ENCODE data around the gene ZNF143. TPM values are rescaled to one million over a fixed set of nuclear protein-coding genes. Genes with fewer than 3 reads are reported as not detected.

Gene ZNF143
- total and polyA plus RNA-seq, 2 of the 13 experiments (the other 11 are each of a cell fraction or from before 2014, with no cell fraction given) = 22.4 to 35.6 TPM

DNA sequence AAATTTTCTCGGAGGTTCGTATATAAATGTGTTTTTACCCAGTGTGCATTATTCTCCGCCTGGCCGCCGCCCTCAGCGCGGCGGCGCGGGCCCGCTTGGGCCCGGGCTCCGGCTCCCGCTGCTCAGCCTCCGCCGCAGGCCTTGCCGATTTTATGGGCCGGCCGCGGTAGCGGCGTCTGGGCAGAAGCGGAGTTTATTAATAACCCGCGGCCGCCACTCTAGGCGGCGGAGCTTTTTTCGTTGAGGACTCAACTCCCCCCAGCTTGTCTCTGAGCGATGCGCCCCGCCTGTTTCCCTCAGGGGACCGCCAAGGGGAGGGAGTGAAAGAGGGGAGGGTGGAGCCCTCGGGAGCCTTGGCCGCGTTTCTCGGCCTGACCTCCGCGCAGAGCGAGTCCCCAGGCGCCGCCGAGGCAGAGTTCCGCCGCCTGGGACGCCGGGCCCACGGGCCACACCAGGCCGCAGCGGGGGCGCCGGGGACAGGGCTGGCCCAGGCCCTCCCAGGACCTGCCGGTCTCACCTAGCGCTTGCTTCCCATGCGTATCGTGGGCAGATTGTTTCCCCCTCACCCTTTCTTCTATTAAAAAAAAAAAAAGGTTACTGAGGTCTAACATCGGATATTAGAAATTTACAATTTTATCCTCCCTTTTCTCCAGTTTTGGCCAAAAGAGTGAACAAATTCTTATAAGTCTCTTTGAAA lies 399 bp downstream of the ZNF143 start (continued):
- TF ChIP-seq ZIK1 (CRISPR knock-in tag; IDR thresholded peaks at IDR 0.05; ENCODE audit: borderline replicate concordance, low read depth) (no peak), ZNF441 (CRISPR knock-in tag; IDR thresholded peaks at IDR 0.05; ENCODE audit: borderline replicate concordance) (no peak; the same call in 1 of the 2 replicates), ZNF577 (CRISPR knock-in tag; IDR thresholded peaks at IDR 0.05; ENCODE audit: borderline replicate concordance, low read depth) (no peak), MEIS1 (CRISPR knock-in tag; IDR thresholded peaks at IDR 0.05; ENCODE audit: borderline replicate concordance) (no peak), ZNF33B (CRISPR knock-in tag; IDR thresholded peaks at IDR 0.05) (no peak), HCFC1 (IDR thresholded peaks at IDR 0.05; ENCODE audit: low read depth, low read length) (no peak), ATF1 (CRISPR knock-in tag; IDR thresholded peaks at IDR 0.05) (no peak; the same call in 1 of the 2 replicates), ZNF703 (CRISPR knock-in tag; IDR thresholded peaks at IDR 0.05; ENCODE audit: borderline replicate concordance) (no peak), PHB2 (IDR thresholded peaks at IDR 0.05; ENCODE audit: partially characterized antibody) (no peak), GZF1 (CRISPR knock-in tag; IDR thresholded peaks at IDR 0.05) (no peak), ARNTL (CRISPR knock-in tag; IDR thresholded peaks at IDR 0.05) (no peak), SNAI1 (CRISPR knock-in tag; IDR thresholded peaks at IDR 0.05; ENCODE audit: borderline replicate concordance) (no peak), RBAK (CRISPR knock-in tag; IDR thresholded peaks at IDR 0.05) (no peak)
- TF ChIP-seq, protein P1, sequence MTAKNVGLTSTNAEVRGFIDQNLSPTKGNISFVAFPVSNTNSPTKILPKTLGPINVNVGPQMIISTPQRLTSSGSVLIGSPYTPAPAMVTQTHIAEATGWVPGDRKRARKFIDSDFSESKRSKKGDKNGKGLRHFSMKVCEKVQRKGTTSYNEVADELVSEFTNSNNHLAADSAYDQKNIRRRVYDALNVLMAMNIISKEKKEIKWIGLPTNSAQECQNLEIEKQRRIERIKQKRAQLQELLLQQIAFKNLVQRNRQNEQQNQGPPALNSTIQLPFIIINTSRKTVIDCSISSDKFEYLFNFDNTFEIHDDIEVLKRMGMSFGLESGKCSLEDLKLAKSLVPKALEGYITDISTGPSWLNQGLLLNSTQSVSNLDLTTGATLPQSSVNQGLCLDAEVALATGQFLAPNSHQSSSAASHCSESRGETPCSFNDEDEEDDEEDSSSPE (CRISPR knock-in tag; IDR thresholded peaks at IDR 0.05) = no peak; the same call in 1 of the 2 replicates
- TF ChIP-seq, protein P2, sequence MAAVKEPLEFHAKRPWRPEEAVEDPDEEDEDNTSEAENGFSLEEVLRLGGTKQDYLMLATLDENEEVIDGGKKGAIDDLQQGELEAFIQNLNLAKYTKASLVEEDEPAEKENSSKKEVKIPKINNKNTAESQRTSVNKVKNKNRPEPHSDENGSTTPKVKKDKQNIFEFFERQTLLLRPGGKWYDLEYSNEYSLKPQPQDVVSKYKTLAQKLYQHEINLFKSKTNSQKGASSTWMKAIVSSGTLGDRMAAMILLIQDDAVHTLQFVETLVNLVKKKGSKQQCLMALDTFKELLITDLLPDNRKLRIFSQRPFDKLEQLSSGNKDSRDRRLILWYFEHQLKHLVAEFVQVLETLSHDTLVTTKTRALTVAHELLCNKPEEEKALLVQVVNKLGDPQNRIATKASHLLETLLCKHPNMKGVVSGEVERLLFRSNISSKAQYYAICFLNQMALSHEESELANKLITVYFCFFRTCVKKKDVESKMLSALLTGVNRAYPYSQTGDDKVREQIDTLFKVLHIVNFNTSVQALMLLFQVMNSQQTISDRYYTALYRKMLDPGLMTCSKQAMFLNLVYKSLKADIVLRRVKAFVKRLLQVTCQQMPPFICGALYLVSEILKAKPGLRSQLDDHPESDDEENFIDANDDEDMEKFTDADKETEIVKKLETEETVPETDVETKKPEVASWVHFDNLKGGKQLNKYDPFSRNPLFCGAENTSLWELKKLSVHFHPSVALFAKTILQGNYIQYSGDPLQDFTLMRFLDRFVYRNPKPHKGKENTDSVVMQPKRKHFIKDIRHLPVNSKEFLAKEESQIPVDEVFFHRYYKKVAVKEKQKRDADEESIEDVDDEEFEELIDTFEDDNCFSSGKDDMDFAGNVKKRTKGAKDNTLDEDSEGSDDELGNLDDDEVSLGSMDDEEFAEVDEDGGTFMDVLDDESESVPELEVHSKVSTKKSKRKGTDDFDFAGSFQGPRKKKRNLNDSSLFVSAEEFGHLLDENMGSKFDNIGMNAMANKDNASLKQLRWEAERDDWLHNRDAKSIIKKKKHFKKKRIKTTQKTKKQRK (IDR thresholded peaks at IDR 0.05; ENCODE audit: low read length) = no peak
- TF ChIP-seq, protein P3, sequence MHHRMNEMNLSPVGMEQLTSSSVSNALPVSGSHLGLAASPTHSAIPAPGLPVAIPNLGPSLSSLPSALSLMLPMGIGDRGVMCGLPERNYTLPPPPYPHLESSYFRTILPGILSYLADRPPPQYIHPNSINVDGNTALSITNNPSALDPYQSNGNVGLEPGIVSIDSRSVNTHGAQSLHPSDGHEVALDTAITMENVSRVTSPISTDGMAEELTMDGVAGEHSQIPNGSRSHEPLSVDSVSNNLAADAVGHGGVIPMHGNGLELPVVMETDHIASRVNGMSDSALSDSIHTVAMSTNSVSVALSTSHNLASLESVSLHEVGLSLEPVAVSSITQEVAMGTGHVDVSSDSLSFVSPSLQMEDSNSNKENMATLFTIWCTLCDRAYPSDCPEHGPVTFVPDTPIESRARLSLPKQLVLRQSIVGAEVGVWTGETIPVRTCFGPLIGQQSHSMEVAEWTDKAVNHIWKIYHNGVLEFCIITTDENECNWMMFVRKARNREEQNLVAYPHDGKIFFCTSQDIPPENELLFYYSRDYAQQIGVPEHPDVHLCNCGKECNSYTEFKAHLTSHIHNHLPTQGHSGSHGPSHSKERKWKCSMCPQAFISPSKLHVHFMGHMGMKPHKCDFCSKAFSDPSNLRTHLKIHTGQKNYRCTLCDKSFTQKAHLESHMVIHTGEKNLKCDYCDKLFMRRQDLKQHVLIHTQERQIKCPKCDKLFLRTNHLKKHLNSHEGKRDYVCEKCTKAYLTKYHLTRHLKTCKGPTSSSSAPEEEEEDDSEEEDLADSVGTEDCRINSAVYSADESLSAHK (CRISPR knock-in tag; IDR thresholded peaks at IDR 0.05; ENCODE audit: borderline replicate concordance) = no peak
- TF ChIP-seq, protein P4, sequence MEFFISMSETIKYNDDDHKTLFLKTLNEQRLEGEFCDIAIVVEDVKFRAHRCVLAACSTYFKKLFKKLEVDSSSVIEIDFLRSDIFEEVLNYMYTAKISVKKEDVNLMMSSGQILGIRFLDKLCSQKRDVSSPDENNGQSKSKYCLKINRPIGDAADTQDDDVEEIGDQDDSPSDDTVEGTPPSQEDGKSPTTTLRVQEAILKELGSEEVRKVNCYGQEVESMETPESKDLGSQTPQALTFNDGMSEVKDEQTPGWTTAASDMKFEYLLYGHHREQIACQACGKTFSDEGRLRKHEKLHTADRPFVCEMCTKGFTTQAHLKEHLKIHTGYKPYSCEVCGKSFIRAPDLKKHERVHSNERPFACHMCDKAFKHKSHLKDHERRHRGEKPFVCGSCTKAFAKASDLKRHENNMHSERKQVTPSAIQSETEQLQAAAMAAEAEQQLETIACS (CRISPR knock-in tag; IDR thresholded peaks at IDR 0.05) = no peak
- TF ChIP-seq, protein P5, sequence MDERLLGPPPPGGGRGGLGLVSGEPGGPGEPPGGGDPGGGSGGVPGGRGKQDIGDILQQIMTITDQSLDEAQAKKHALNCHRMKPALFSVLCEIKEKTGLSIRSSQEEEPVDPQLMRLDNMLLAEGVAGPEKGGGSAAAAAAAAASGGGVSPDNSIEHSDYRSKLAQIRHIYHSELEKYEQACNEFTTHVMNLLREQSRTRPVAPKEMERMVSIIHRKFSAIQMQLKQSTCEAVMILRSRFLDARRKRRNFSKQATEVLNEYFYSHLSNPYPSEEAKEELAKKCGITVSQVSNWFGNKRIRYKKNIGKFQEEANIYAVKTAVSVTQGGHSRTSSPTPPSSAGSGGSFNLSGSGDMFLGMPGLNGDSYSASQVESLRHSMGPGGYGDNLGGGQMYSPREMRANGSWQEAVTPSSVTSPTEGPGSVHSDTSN (CRISPR knock-in tag; IDR thresholded peaks at IDR 0.05) = no peak
- TF ChIP-seq, protein P6, sequence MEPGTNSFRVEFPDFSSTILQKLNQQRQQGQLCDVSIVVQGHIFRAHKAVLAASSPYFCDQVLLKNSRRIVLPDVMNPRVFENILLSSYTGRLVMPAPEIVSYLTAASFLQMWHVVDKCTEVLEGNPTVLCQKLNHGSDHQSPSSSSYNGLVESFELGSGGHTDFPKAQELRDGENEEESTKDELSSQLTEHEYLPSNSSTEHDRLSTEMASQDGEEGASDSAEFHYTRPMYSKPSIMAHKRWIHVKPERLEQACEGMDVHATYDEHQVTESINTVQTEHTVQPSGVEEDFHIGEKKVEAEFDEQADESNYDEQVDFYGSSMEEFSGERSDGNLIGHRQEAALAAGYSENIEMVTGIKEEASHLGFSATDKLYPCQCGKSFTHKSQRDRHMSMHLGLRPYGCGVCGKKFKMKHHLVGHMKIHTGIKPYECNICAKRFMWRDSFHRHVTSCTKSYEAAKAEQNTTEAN (CRISPR knock-in tag; conservative IDR thresholded peaks at IDR 0.05) = no peak
